WTC11 (cell line): ENCODE measurements around the gene TRIP10.

Experiments
- CREB1 ChIP-seq: sonication (generic); formaldehyde crosslinking; IDR thresholded peaks from 2 replicates; pipeline ENCODE4 v1.8.0; 2023; ENCODE audit warnings: mild to moderate bottlenecking, missing genetic modification reagents
- CTCF ChIP-seq: fragments of 200-600 bp; IDR thresholded peaks from 2 replicates; pipeline ENCODE4 v1.8.0; 2022; ENCODE audit warnings: antibody characterized with exemption
- MXD4 ChIP-seq: fragments of 250-450 bp; sonication (Bioruptor Pico); IDR thresholded peaks from 2 replicates; pipeline ENCODE4 v1.8.0; 2021; ENCODE audit warnings: mild to moderate bottlenecking, moderate library complexity, borderline replicate concordance
- OVOL2 ChIP-seq: fragments of 250-450 bp; sonication (Bioruptor Pico); IDR thresholded peaks from 2 replicates; pipeline ENCODE4 v1.9.0; 2021; ENCODE audit warnings: mild to moderate bottlenecking, borderline replicate concordance
- SMAD3 ChIP-seq: sonication (generic); formaldehyde crosslinking; IDR thresholded peaks from 2 replicates; pipeline ENCODE4 v1.8.0; 2022; ENCODE audit warnings: missing genetic modification reagents, mild to moderate bottlenecking, borderline replicate concordance
- ZNF219 ChIP-seq: sonication (generic); formaldehyde crosslinking; IDR thresholded peaks from 2 replicates; pipeline ENCODE4 v1.8.0; 2023; ENCODE audit warnings: missing genetic modification reagents, mild to moderate bottlenecking, borderline replicate concordance
- ZNF281 ChIP-seq: sonication (generic); formaldehyde crosslinking; IDR thresholded peaks from 2 replicates; pipeline ENCODE4 v1.8.0; 2023; ENCODE audit warnings: mild to moderate bottlenecking, missing genetic modification reagents

GRCh38 chr19:6768236-6768785 lies 28.8 kb downstream of the TRIP10 start:
- TF ChIP-seq SMAD3 (no peak), CREB1 (CRISPR knock-in tag) (no peak), ZNF219 (CRISPR knock-in tag) (no peak), ZNF281 (no peak), MXD4 (no peak), OVOL2 (CRISPR knock-in tag) (no peak), CTCF (no peak)
